NOMO-1 treated with DMSO at 0.1 percent for 48 hours (cell line): Measurements from ENCODE around the gene RAB1B.

Source experiments
- DNase-seq: peaks from one replicate; lab custom pipeline; 2025; ENCODE audit not compliant: unreplicated experiment; lab: John Stamatoyannopoulos, UW

Gene RAB1B

GRCh38 chr11:66282468-66283455, 14.3 kb downstream of the RAB1B start:
- DNase-seq = peak; percentile 96

- DNase-seq = no peak
Measured at GRCh38 chr11:66283461-66284105, 15.1 kb downstream of the RAB1B start.

GRCh38 chr11:66284526-66285078, 16.2 kb downstream of the RAB1B start:
- DNase-seq = no peak

- no peak for DNase-seq
Measured at GRCh38 chr11:66285250-66285947, 17.0 kb downstream of the RAB1B start.

GRCh38 chr11:66286699-66287098, 18.3 kb downstream of the RAB1B start:
- no peak for DNase-seq

- no peak for DNase-seq
Measured at GRCh38 chr11:66287211-66287888, 18.9 kb downstream of the RAB1B start.

- DNase-seq = no peak
Measured at GRCh38 chr11:66287889-66288670, 19.6 kb downstream of the RAB1B start.

GRCh38 chr11:66288671-66289547, 20.5 kb downstream of the RAB1B start, which contains the start of gene YIF1A:
YIF1A (minus strand) TSS chr11:66289143; CDS start chr11:66288985, 158 bp downstream.
- peak; percentile 99 for DNase-seq

GRCh38 chr11:66289548-66290329, 21.3 kb downstream of the RAB1B start:
- DNase-seq = peak; percentile 69

GRCh38 chr11:66290330-66290621, 21.8 kb downstream of the RAB1B start:
- no peak for DNase-seq

- no peak for DNase-seq
Measured at GRCh38 chr11:66291303-66291705, 22.9 kb downstream of the RAB1B start.

GRCh38 chr11:66291706-66292542, 23.5 kb downstream of the RAB1B start, which contains the start of gene TMEM151A:
TMEM151A (plus strand) TSS chr11:66291894; CDS start chr11:66292014, 120 bp downstream.
- no peak for DNase-seq

GRCh38 chr11:66292543-66293332, 24.3 kb downstream of the RAB1B start:
- DNase-seq = no peak

- DNase-seq = no peak
Measured at GRCh38 chr11:66293352-66293751, 24.9 kb downstream of the RAB1B start.

- DNase-seq = no peak
Measured at GRCh38 chr11:66293777-66294625, 25.6 kb downstream of the RAB1B start.
